T-cell (primary cell): ENCODE measurements around the gene CYP24A1. TPM values are rescaled to one million over a fixed set of nuclear protein-coding genes. Genes with fewer than 3 reads are reported as not detected.

Experiments used
- ATAC-seq, 4 experiments: fragments of 200-7000 bp in 3 of 4; fragments of 150-1000 bp in 1 of 4; cut with Tn5 transposase; replicated peaks in 1 of 4; 1 replicate in 3 of 4; 2 replicates in 1 of 4; pipeline ENCODE4 v1.10.0; 2021; ENCODE audit warnings: moderate library complexity in 3 of 4, mild to moderate bottlenecking in 2 of 4, moderate number of reproducible peaks in 1 of 4
- CTCF ChIA-PET, 2 donors: fragments of 300-600 bp; sonication (Branson Sonifier 250); formaldehyde crosslinking; loops; one replicate each; lab custom pipeline; 2022; ENCODE audit warnings: antibody characterized with exemption in 2 of 2; lab: Charles Lee
- POLR2A ChIA-PET, 2 donors: fragments of 300-600 bp; sonication (Branson Sonifier 250); formaldehyde crosslinking; loops; one replicate each; lab custom pipeline; 2022; ENCODE audit warnings: antibody characterized with exemption in 2 of 2; lab: Charles Lee
- DNase-seq, 35 experiments: peaks; one replicate each; pipeline versions ENCODE4 v3.0.0 to v3.0.0-alpha.2; 2013 to 2023
- H3K27ac ChIP-seq: one replicate; pipeline ENCODE4 v1.5.1; 2013; ENCODE audit warnings: low read length
- H3K27me3 ChIP-seq, 2 experiments: replicated peaks in 1 of 2; 1 replicate in 1 of 2; 2 replicates in 1 of 2; pipeline versions ENCODE4 v1.6.1 to v1.7.0; 2013; ENCODE audit warnings: low read length in 1 of 2, mixed read lengths in 1 of 2; ENCODE audit not compliant: control insufficient read depth in 2 of 2, insufficient read depth in 2 of 2; ENCODE audit errors: extremely low read depth in 1 of 2
- H3K36me3 ChIP-seq, 2 donors: 1 replicate in 1 of 2; 2 replicates in 1 of 2; pipeline versions ENCODE4 v1.6.1 to v1.7.0; 2013; ENCODE audit warnings: low read length in 1 of 2; ENCODE audit not compliant: control insufficient read depth in 2 of 2, insufficient read depth in 1 of 2; ENCODE audit errors: extremely low read depth in 1 of 2
- H3K4me1 ChIP-seq, 2 experiments: 1 replicate in 1 of 2; 2 replicates in 1 of 2; pipeline versions ENCODE4 v1.6.1 to v1.7.0; 2013; ENCODE audit warnings: low read length in 2 of 2, mixed read lengths in 1 of 2; ENCODE audit not compliant: insufficient read depth in 2 of 2, control insufficient read depth in 1 of 2; ENCODE audit errors: extremely low read depth in 1 of 2
- H3K4me3 ChIP-seq, 2 donors: 1 replicate in 1 of 2; 2 replicates in 1 of 2; pipeline versions ENCODE4 v1.5.1 to v1.7.0; 2013; ENCODE audit warnings: mild to moderate bottlenecking in 2 of 2, low read length in 1 of 2, moderate library complexity in 1 of 2; ENCODE audit not compliant: control insufficient read depth in 1 of 2; ENCODE audit errors: extremely low read depth in 1 of 2
- H3K9me3 ChIP-seq: 2 replicates; pipeline ENCODE4 v1.7.0; 2013
- H3K27ac Mint-ChIP-seq, 2 donors: one replicate each; pipeline ENCODE4 v1.8.0; 2020 to 2021; ENCODE audit warnings: mild to moderate bottlenecking in 2 of 2, mixed read lengths in 2 of 2
- H3K27me3 Mint-ChIP-seq, 2 donors: one replicate each; pipeline ENCODE4 v1.8.0; 2021 to 2022; ENCODE audit warnings: mixed read lengths in 2 of 2
- H3K36me3 Mint-ChIP-seq: one replicate; pipeline ENCODE4 v1.8.0; 2021; ENCODE audit warnings: mixed read lengths
- H3K4me1 Mint-ChIP-seq, 3 donors: one replicate each; pipeline ENCODE4 v1.8.0; 2020 to 2022; ENCODE audit warnings: mixed read lengths in 3 of 3, mild to moderate bottlenecking in 1 of 3
- H3K4me3 Mint-ChIP-seq, 3 donors: one replicate each; pipeline ENCODE4 v1.8.0; 2020 to 2022; ENCODE audit warnings: mild to moderate bottlenecking in 3 of 3, mixed read lengths in 3 of 3, moderate library complexity in 3 of 3
- H3K9me3 Mint-ChIP-seq, 3 donors: one replicate each; pipeline ENCODE4 v1.8.0; 2020 to 2022; ENCODE audit warnings: mixed read lengths in 3 of 3
- WGBS: methylation state at CpG from one replicate; pipeline ENCODE4 v1.1.5; 2013; ENCODE audit warnings: missing lambda C conversion rate; ENCODE audit not compliant: insufficient coverage; 5-methylcytosine and 5-hydroxymethylcytosine counted together
- total RNA-seq, 35 experiments: library from RNA in 6 of 35; stranded (reverse) in 6 of 35; fragments of 120-200 nt in 1 of 35; gene quantifications; one replicate each; pipeline versions ENCODE4 v1.2.1 to v1.2.4 and lab custom pipeline; 2013 to 2026

CYP24A1 gene
- total RNA-seq, 5 donors from 2014 or later (not counting 1 experiment from before 2014, with no cell fraction given) = 0.13 to 0.79 (median 0.42) TPM; not detected in 1

DNA sequence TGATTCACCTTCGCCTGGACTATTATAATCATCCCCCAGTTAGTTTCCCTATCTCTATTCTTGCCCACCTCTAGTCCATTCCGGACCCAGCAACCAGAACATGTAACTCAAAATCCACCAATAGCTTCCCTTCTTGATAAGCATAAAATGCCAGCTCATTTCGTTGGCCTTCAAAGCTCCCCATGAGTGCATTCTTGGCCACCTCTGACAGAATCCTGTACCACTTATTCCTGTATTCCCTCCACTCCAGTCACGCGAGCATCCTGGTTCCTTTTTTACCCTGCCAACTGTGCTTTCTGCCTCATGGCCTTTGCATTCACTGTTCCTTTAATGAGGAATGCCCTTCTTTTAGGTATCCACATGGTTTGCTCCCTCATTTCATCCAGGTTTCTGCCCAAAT, 36.7 kb downstream of the CYP24A1 start:
- no peaks in the 10 kb centered on the region for H3K36me3 Mint-ChIP-seq
- Histone ChIP-seq H3K36me3 (no peaks in the 10 kb centered on the region), H3K4me1 (no peaks in the 10 kb centered on the region), H3K27me3 (peaks cover 0 to 4% of the 10 kb centered on the region in 2 experiments), H3K4me3 (no peak overlapping the region), H3K27ac (no peak overlapping the region), H3K9me3 (no peaks in the 10 kb centered on the region)
- peaks cover 6 to 18% of the 10 kb centered on the region in 2 donors for H3K27me3 Mint-ChIP-seq
- no peak overlapping the region for H3K27ac Mint-ChIP-seq
- H3K4me1 Mint-ChIP-seq = no peaks in the 10 kb centered on the region
- no peak for DNase-seq
- ChIA-PET POLR2A (interaction anchor here in 1 of 2 donors (0.5 kb wide), 1 partner anchor 20 kb away, joined by 3 read pairs; no protein-coding TSS in a partner anchor), CTCF (no interaction called here)
- no peaks in the 10 kb centered on the region for H3K9me3 Mint-ChIP-seq
- no peak overlapping the region for H3K4me3 Mint-ChIP-seq
- ATAC-seq = no peak
- 72% methylated on average over 5 of the region's 5 CpGs for WGBS

DNA sequence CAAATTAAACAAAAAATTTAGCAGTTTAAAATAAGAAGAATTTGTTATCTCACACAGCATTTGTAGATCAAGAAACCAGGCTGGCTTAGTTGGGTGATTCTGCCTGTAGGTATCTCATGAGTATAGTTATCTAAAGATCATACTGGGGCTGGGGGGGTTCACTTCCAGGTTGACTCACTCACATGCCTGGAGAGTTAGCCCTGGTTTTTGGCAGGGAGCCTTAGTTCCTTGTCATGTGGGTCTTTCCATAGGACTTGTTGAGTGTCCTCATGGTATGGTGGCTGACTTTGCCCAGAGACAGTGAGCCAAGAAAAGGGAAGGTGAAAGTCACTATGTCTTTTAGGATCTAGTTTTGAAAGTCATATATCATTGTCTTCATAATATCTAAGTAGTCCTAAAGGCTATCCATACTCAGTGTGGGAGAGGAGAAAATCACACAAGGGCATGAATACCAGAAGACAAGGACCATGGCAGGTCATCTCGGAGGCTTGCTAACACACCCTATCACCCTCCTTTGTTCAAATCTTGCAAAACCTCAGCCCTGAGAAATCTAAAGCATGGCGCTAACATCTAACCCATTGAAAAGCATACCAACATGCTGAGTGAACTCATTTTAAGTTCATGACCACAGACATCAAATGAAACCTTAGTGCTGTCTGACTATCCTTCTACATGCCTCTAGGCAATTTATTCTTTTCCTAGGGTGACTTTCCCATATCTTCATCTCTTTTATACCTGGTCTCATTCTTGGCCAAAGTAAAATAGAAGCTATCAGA, 39.2 kb downstream of the CYP24A1 start:
- WGBS = 90% methylated on average over 1 of the region's 2 CpGs
- ATAC-seq (no peak), DNase-seq (no peak)
- H3K4me3 ChIP-seq = no peak overlapping the region
- Mint-ChIP-seq H3K4me3 (no peak overlapping the region), H3K27ac (no peak overlapping the region), H3K36me3 (no peaks in the 10 kb centered on the region), H3K9me3 (peaks cover 0 to 5% (median 2%) of the 10 kb centered on the region in 3 donors), H3K27me3 (peaks cover 12 to 15% of the 10 kb centered on the region in 2 donors), H3K4me1 (no peaks in the 10 kb centered on the region)
- ChIA-PET POLR2A (no interaction called here), CTCF (no interaction called here)
- no peaks in the 10 kb centered on the region for H3K9me3 ChIP-seq
- no peaks in the 10 kb centered on the region for H3K4me1 ChIP-seq
- no peak overlapping the region for H3K27ac ChIP-seq
- no peaks in the 10 kb centered on the region for H3K36me3 ChIP-seq
- H3K27me3 ChIP-seq = peaks cover 0 to 2% of the 10 kb centered on the region in 2 experiments

DNA sequence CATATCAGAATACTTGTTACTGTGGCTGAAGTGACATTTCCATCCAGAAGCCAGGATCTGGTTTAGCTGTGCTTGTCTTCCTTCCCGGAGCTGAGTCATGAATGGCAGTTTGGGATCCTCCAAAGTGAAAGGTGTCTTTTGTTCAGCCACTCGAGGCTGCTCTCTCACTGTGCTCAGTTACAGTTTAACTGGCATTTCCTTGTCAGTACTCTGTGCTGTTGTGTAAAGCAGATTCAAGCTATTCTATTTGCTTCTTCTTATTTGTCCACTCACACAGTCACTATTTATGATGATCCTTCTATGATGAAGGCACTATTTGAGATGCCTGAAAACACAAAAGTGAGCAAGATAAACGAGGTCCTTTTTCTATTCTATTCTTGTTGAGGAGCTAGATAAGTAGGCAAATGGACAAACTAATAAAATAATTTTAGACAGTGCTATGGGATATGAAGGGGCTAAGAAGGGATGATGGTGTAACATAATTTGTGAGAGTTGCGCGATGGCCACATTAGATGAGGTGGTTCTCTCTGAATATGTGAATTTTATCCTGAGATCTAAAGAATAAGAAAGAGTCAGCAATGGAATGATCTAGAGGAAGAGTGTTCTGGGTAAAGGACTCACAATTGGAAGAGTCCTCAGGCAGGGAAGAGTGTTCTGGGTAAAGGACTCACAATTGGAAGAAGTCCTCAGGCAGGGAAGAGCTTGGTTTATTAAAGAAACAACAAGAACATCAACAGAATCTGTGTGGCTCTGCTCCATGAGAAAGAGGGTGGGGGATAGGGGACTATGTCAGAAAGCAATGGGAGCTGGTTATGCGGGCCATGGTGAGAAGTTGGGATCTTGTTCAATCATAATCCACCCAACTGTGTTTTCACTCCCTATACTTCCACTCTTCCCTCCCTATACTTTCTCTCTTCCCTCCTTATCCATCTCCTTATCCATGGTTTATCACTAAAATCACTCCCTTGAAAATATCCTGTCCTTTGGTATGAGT, 40.1 kb downstream of the CYP24A1 start:
- Mint-ChIP-seq H3K36me3 (no peaks in the 10 kb centered on the region), H3K4me3 (no peak overlapping the region), H3K9me3 (peaks cover 0 to 9% (median 7%) of the 10 kb centered on the region in 3 donors), H3K27me3 (peaks cover 9 to 14% of the 10 kb centered on the region in 2 donors), H3K27ac (no peak overlapping the region), H3K4me1 (no peaks in the 10 kb centered on the region)
- DNase-seq = no peak
- Histone ChIP-seq H3K9me3 (no peaks in the 10 kb centered on the region), H3K36me3 (no peaks in the 10 kb centered on the region), H3K4me3 (no peak overlapping the region), H3K27me3 (peaks cover 0 to 2% of the 10 kb centered on the region in 2 experiments), H3K4me1 (no peaks in the 10 kb centered on the region), H3K27ac (no peak overlapping the region)
- ATAC-seq = no peak
- WGBS = 48% methylated on average over 4 of the region's 6 CpGs
- ChIA-PET POLR2A (no interaction called here), CTCF (no interaction called here)

DNA sequence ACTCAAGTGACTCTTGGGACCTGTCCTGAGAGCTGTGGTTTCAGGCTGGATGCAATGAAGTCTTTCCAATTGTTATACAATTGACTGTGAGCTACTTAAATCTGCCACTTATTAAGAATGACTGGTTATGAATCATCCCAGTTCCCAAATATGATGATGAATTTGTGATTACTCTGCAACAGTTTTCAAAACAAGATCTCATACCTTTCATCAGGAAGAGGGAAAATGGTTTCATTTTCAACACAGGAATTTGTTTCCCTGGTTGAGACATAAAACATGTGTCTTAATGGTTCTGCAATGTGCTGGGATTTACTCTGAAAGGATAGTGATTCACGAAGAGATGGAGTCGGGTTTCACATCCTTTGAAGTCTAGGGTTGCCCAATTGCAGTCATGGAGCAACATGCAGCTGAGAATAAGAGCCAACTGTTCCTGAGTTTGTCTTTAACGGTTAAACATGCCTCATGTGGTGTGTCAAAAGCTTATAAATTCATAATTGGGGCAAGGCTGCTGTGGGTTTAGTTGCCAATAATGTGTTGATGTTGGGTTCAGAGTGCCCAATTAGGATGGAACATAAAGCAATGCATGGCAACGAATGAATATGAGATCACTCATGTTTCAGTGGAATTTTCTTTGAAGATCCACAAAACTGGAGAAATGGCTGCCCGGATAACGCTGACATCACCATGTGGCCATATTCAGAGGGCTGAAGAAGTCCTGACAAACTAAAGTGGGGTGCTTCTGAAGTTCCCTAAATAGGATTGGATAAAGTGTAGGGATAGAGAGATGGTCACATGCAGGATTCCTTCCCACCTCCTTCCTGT, 41.0 kb downstream of the CYP24A1 start:
- ChIA-PET CTCF (no interaction called here), POLR2A (no interaction called here)
- Histone ChIP-seq H3K4me3 (no peak overlapping the region), H3K36me3 (no peaks in the 10 kb centered on the region), H3K9me3 (no peaks in the 10 kb centered on the region), H3K27ac (no peak overlapping the region), H3K27me3 (peaks cover 0 to 2% of the 10 kb centered on the region in 2 experiments), H3K4me1 (no peaks in the 10 kb centered on the region)
- Mint-ChIP-seq H3K27me3 (peaks cover 9% of the 10 kb centered on the region in 2 donors), H3K27ac (no peak overlapping the region), H3K4me1 (no peaks in the 10 kb centered on the region), H3K36me3 (no peaks in the 10 kb centered on the region), H3K4me3 (no peak overlapping the region), H3K9me3 (peaks cover 0 to 9% (median 7%) of the 10 kb centered on the region in 3 donors)
- ATAC-seq = no peak
- 78% methylated on average over 5 of the region's 6 CpGs for WGBS
- DNase-seq = no peak

DNA sequence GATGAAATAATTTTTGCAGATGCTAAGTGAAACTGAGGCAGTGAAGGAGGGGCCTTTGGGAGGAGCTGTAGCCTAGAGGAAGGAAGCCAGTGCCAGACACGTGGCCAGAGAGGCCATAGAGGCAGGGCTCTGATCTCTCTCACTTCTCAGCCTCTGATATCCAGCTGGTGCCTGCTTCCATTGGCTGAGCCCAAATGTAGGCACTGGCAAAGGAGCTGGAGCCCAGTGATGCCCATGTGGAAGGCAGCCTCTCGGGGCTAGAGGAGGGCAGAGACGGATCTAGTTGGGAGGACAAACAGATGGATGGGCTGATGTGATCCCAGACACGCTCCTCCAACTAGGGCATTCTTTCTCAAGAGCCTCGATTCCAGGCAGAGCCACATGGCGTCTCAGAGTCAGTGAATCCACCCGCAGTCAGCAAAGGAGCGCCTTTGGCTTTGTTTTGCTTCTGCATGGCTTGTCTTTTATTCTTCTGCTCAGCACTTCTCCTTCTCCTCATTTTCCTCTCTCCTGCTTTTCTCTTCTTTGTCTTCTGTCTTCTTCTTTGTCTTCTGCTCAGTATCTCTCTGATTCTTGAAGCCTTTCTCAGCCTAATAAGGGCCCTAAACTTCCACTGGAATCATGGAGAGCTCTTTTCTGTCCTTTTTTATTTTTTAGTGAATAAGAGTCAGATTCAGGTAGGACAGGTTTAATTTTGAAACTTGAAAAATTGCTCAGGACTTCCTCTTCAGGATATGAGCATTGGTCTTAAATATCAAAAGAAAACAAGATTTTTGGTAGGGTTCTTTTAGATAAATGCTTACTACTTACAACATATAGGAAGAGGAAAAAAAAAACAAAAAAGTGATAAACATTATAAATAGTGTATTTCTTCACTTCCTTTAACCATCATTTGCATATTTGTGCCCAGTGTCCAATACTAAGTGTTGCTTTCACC, 41.8 kb downstream of the CYP24A1 start:
- Histone ChIP-seq H3K27ac (no peak overlapping the region), H3K4me1 (no peaks in the 10 kb centered on the region), H3K36me3 (no peaks in the 10 kb centered on the region), H3K4me3 (no peak overlapping the region), H3K9me3 (no peaks in the 10 kb centered on the region), H3K27me3 (no peaks in the 10 kb centered on the region)
- DNase-seq (no peak), ATAC-seq (no peak)
- 82% methylated on average over 7 of the region's 8 CpGs for WGBS
- Mint-ChIP-seq H3K9me3 (peaks cover 0 to 9% (median 7%) of the 10 kb centered on the region in 3 donors), H3K36me3 (no peaks in the 10 kb centered on the region), H3K27ac (no peak overlapping the region), H3K4me1 (no peaks in the 10 kb centered on the region), H3K4me3 (no peak overlapping the region), H3K27me3 (peaks cover 9% of the 10 kb centered on the region in 2 donors)
- ChIA-PET POLR2A (interaction anchor here in 1 of 2 donors (0.9 kb wide), 1 partner anchor 14 kb away, joined by 3 read pairs; no protein-coding TSS in a partner anchor), CTCF (no interaction called here)
